Endothelial cell of umbilical vein (primary cell): ENCODE measurements around the gene LRP1B. TPM values are rescaled to one million over a fixed set of nuclear protein-coding genes. Genes with fewer than 3 reads are reported as not detected.

Experiments used
- BruUV-seq: library from RNA; stranded (reverse); fragments of 400-500 nt; replicated peaks from 2 replicates; lab custom pipeline; 2021; lab: Mats Ljungman, UMichigan
- CTCF ChIA-PET: fragments of 300-600, 350-600 bp; sonication (Branson Sonifier 250); formaldehyde crosslinking; loops from one replicate; lab custom pipeline; 2021; ENCODE audit warnings: antibody characterized with exemption, inconsistent platforms; lab: Charles Lee
- POLR2A ChIA-PET: fragments of 300-600, 350-600 bp; sonication (Branson Sonifier 250); formaldehyde crosslinking; loops from one replicate; lab custom pipeline; 2021; ENCODE audit warnings: antibody characterized with exemption, inconsistent platforms; lab: Charles Lee
- DNase-seq: peaks from one replicate; pipeline ENCODE4 v3.0.0-alpha.2; 2011; ENCODE audit warnings: low read depth, low spot score
- FAIRE-seq: peaks from 2 replicates; lab custom pipeline; 2011; peaks lifted over from hg19 to GRCh38; lab: Jason Lieb, UNC
- H2AFZ ChIP-seq: 2 replicates; pipeline ENCODE4 v1.6.0; 2012; ENCODE audit warnings: low read depth, low read length, control low read depth, inconsistent platforms
- H3K27ac ChIP-seq: 2 replicates; pipeline ENCODE4 v1.5.1; 2011; ENCODE audit warnings: low read depth, mild to moderate bottlenecking, control low read depth, low read length, moderate library complexity; ENCODE audit not compliant: insufficient read depth
- H3K27me3 ChIP-seq, 2 experiments: 2 replicates each; pipeline versions ENCODE4 v1.6.0 to v1.6.1; 2011; ENCODE audit warnings: low read length in 2 of 2, mixed read lengths in 1 of 2; ENCODE audit not compliant: control insufficient read depth in 2 of 2, insufficient read depth in 2 of 2
- H3K36me3 ChIP-seq, 2 experiments: 2 replicates in 1 of 2; 3 replicates in 1 of 2; pipeline ENCODE4 v1.5.1; 2011; ENCODE audit warnings: low read length in 2 of 2, mild to moderate bottlenecking in 1 of 2, moderate library complexity in 1 of 2; ENCODE audit not compliant: control insufficient read depth in 2 of 2, insufficient read depth in 2 of 2; ENCODE audit errors: extremely low read depth in 1 of 2
- H3K4me1 ChIP-seq: 3 replicates; pipeline ENCODE4 v1.5.1; 2011; ENCODE audit warnings: mild to moderate bottlenecking, low read length; ENCODE audit not compliant: control insufficient read depth, insufficient read depth; ENCODE audit errors: extremely low read depth
- H3K4me2 ChIP-seq: 2 replicates; pipeline ENCODE4 v1.6.1; 2011; ENCODE audit warnings: low read length, control low read depth, mixed read lengths; ENCODE audit not compliant: insufficient read depth
- H3K4me3 ChIP-seq, 3 experiments: fragments of 200-600 bp in 1 of 3; sonication (generic), shearing (Covaris generic) in 1 of 3; replicated peaks in 1 of 3; 2 replicates each; pipeline ENCODE4 v1.5.1; 2011 to 2016; ENCODE audit warnings: control low read depth in 3 of 3, low read length in 3 of 3, mild to moderate bottlenecking in 2 of 3, inconsistent platforms in 1 of 3, low read depth in 1 of 3, moderate library complexity in 1 of 3; ENCODE audit not compliant: insufficient read depth in 1 of 3
- H3K79me2 ChIP-seq: 2 replicates; pipeline ENCODE4 v1.6.0; 2012; ENCODE audit warnings: low read length, inconsistent platforms; ENCODE audit not compliant: control insufficient read depth, insufficient read depth
- H3K9ac ChIP-seq: replicated peaks from 2 replicates; pipeline ENCODE3; 2011; ENCODE audit warnings: low read length, control low read depth; ENCODE audit not compliant: insufficient read depth; ENCODE audit errors: extremely low read depth
- H3K9me1 ChIP-seq: replicated peaks from 3 replicates; pipeline ENCODE4 v1.6.0; 2011; ENCODE audit warnings: mild to moderate bottlenecking, low read length; ENCODE audit not compliant: control insufficient read depth, insufficient read depth; ENCODE audit errors: extremely low read depth
- H3K9me3 ChIP-seq: replicated peaks from 2 replicates; pipeline ENCODE4 v1.5.1; 2012; ENCODE audit warnings: low read length, inconsistent platforms; ENCODE audit not compliant: control insufficient read depth, insufficient read depth
- H4K20me1 ChIP-seq: replicated peaks from 2 replicates; pipeline ENCODE3; 2011; ENCODE audit warnings: mild to moderate bottlenecking, low read length; ENCODE audit not compliant: control insufficient read depth, insufficient read depth; ENCODE audit errors: extremely low read depth
- EZH2 ChIP-seq: IDR thresholded peaks from 2 replicates; pipeline ENCODE4 v1.6.1; 2012; ENCODE audit warnings: borderline replicate concordance, low read depth, mild to moderate bottlenecking, moderate library complexity, low read length, inconsistent platforms; ENCODE audit not compliant: severe bottlenecking
- FOS ChIP-seq: IDR thresholded peaks from 2 replicates; pipeline ENCODE4 v1.6.1; 2011; ENCODE audit warnings: mild to moderate bottlenecking, low read length, moderate library complexity, borderline replicate concordance; ENCODE audit not compliant: insufficient read depth
- GATA2 ChIP-seq: IDR thresholded peaks from 2 replicates; pipeline ENCODE4 v1.7.0; 2011; ENCODE audit warnings: low read depth, mild to moderate bottlenecking, moderate library complexity, mixed read lengths, low read length; ENCODE audit not compliant: insufficient read length, insufficient read depth
- JUN ChIP-seq: IDR thresholded peaks from 2 replicates; pipeline ENCODE4 v1.6.1; 2011; ENCODE audit warnings: borderline replicate concordance, low read depth; ENCODE audit not compliant: insufficient read length, insufficient read depth
- MYC ChIP-seq: IDR thresholded peaks from one replicate; pipeline ENCODE4 v1.6.1; 2011; ENCODE audit warnings: mild to moderate bottlenecking, low read depth, low read length
- POLR2A ChIP-seq: IDR thresholded peaks from 2 replicates; pipeline ENCODE4 v1.6.1; 2012; ENCODE audit warnings: low read depth, mild to moderate bottlenecking, control low read depth, low read length
- POLR2AphosphoS5 ChIP-seq: IDR thresholded peaks from 2 replicates; pipeline ENCODE4 v1.6.1; 2012; ENCODE audit warnings: low read depth, mild to moderate bottlenecking, control low read depth, low read length, moderate library complexity; ENCODE audit not compliant: insufficient read depth
- dilution Hi-C: fragments of 300-500 bp; cut with MboI; formaldehyde crosslinking; loops from one replicate; pipeline ENCODE4 v1.15.0; 2019; ENCODE audit warnings: low sequenced_read_pairs; ENCODE audit not compliant: extremely low pct_ligation_motif_present
- intact Hi-C: fragments of 100-400 bp; cut with micrococcal nuclease; formaldehyde crosslinking; loops from one replicate; pipeline ENCODE4 v1.10.0; 2022
- polyA plus RNA-seq, 4 experiments: library from polyadenylated mRNA; depleted of rRNA in 3 of 4; stranded (reverse) in 3 of 4; unstranded in 1 of 4; fragments of >200 nt; gene quantifications; 2 replicates each; pipeline versions ENCODE4 v1.2.1 to v1.2.3, GENCODE V29; 2011 to 2012; ENCODE audit warnings: missing spikeins in 1 of 4
- total RNA-seq: library from RNA; stranded (reverse); gene quantifications from 2 replicates; pipeline ENCODE4 v1.2.3, GENCODE V29; 2021
- TF ChIP-seq, protein P1 (sequence below), 2 donors: IDR thresholded peaks; 1 replicate in 1 of 2; 2 replicates in 1 of 2; pipeline ENCODE4 v1.5.1; 2011; ENCODE audit warnings: low read length in 2 of 2, mild to moderate bottlenecking in 2 of 2, moderate library complexity in 2 of 2, control low read depth in 1 of 2, inconsistent platforms in 1 of 2, low read depth in 1 of 2; ENCODE audit not compliant: insufficient read depth in 1 of 2; ENCODE audit errors: extremely low read depth in 1 of 2
- TF ChIP-seq, protein P2 (sequence below): IDR thresholded peaks from 2 replicates; pipeline ENCODE4 v1.6.1; 2011; ENCODE audit not compliant: insufficient read depth, insufficient read length

Gene LRP1B
- total and polyA plus RNA-seq, 2 donors (not counting 3 experiments of a cell fraction or from before 2014, with no cell fraction given) = 0.03 to 0.07 TPM

DNA sequence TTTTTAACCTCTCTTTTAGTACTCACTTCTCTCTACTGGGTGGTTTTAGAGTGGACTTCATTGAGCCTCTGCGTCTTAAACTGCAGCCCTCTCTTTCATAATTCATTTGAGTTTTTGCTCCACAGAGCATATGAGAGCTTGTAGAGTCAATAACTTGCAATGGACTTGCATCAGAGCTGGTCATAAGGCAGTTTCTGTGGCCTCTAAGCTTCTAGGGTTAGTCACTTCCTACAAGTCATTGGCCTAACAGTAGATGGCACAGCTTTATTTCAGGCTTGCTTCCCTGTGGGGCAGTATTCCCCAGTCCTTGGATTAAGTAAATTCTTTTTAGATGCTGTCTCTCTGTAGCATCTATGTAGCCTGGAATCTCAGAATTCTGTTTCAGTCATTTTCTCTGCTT, 1435.7 kb downstream of the LRP1B start:
- no peak overlapping the region for H3K4me3 ChIP-seq
- DNase-seq (peak; percentile 40), FAIRE-seq (peak; percentile 63)
- no peaks in the 10 kb centered on the region for H3K4me1 ChIP-seq
- no peak overlapping the region for H3K27ac ChIP-seq
- ChIA-PET POLR2A (no interaction called here), CTCF (interaction anchor here (0.6 to 1.3 kb wide), 6 partner anchors 9 to 169 kb away, joined by 3 to 5 read pairs (median 4); no protein-coding TSS in a partner anchor)
- no peak overlapping the region for H3K9ac ChIP-seq
- H3K9me3 ChIP-seq = no peaks in the 10 kb centered on the region
- no peaks in the 10 kb centered on the region for H3K36me3 ChIP-seq
- H4K20me1 ChIP-seq = no peaks in the 10 kb centered on the region
- H3K27me3 ChIP-seq = no peaks in the 10 kb centered on the region
- TF ChIP-seq, protein P1, sequence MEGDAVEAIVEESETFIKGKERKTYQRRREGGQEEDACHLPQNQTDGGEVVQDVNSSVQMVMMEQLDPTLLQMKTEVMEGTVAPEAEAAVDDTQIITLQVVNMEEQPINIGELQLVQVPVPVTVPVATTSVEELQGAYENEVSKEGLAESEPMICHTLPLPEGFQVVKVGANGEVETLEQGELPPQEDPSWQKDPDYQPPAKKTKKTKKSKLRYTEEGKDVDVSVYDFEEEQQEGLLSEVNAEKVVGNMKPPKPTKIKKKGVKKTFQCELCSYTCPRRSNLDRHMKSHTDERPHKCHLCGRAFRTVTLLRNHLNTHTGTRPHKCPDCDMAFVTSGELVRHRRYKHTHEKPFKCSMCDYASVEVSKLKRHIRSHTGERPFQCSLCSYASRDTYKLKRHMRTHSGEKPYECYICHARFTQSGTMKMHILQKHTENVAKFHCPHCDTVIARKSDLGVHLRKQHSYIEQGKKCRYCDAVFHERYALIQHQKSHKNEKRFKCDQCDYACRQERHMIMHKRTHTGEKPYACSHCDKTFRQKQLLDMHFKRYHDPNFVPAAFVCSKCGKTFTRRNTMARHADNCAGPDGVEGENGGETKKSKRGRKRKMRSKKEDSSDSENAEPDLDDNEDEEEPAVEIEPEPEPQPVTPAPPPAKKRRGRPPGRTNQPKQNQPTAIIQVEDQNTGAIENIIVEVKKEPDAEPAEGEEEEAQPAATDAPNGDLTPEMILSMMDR (IDR thresholded peaks at IDR 0.05; ENCODE audit: extremely low read depth in 1 of 2, insufficient read depth in 1 of 2, low read depth in 1 of 2, low read length in 2 of 2) = no peak
- peak; percentile 18 for TF ChIP-seq FOS
- H3K4me2 ChIP-seq = no peak overlapping the region
- intact Hi-C loops = no loop called here
- peak overlapping the region; percentile 23 for H2AFZ ChIP-seq
- H3K79me2 ChIP-seq = no peaks in the 10 kb centered on the region
- dilution Hi-C loops = no loop called here
- H3K9me1 ChIP-seq = no peaks in the 10 kb centered on the region
- BruUV-seq = no TSS peak

DNA sequence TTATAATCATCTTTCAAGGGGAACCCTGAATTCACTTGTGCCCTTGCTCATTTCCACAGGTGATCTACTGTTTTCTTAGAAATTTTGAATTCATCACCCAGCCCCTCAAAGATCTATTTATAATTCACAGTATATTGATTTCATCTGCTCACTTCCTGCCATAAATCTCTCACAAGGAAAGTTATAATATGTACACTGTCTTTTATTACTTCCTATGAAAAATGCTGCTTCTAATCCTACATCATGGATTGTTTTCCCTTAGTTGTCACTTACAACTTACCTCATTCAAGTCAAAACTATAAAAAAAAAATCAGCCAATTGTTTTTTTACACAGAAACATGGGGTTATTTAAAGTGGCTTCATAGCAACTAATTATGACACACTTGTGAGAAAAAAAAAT, 1443.0 kb downstream of the LRP1B start:
- H2AFZ ChIP-seq = no peak overlapping the region
- H3K9me3 ChIP-seq = no peaks in the 10 kb centered on the region
- no TSS peak for BruUV-seq
- POLR2A ChIA-PET = no interaction called here
- no peak for TF ChIP-seq FOS
- TF ChIP-seq POLR2A = no peak
- no peak for TF ChIP-seq MYC
- TF ChIP-seq, protein P2, sequence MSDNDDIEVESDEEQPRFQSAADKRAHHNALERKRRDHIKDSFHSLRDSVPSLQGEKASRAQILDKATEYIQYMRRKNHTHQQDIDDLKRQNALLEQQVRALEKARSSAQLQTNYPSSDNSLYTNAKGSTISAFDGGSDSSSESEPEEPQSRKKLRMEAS = no peak
- TF ChIP-seq GATA2 = no peak
- no peak for TF ChIP-seq POLR2AphosphoS5
- TF ChIP-seq JUN = no peak
- no peak for TF ChIP-seq EZH2
- TF ChIP-seq, protein P1 (IDR thresholded peaks at IDR 0.05; ENCODE audit: extremely low read depth in 1 of 2, insufficient read depth in 1 of 2, low read depth in 1 of 2, low read length in 2 of 2) = no peak
- no peaks in the 10 kb centered on the region for H3K4me1 ChIP-seq
- no peaks in the 10 kb centered on the region for H3K36me3 ChIP-seq
- DNase-seq (no peak), FAIRE-seq (no peak)
- intact Hi-C loops (no loop called here), dilution Hi-C loops (no loop called here)
- no peaks in the 10 kb centered on the region for H3K79me2 ChIP-seq
- H3K27ac ChIP-seq = no peak overlapping the region
- H3K4me3 ChIP-seq = no peak overlapping the region
- H3K9me1 ChIP-seq = no peaks in the 10 kb centered on the region
- H3K9ac ChIP-seq = no peak overlapping the region
- CTCF ChIA-PET = no interaction called here
- no peaks in the 10 kb centered on the region for H4K20me1 ChIP-seq
- no peaks in the 10 kb centered on the region for H3K27me3 ChIP-seq
- H3K4me2 ChIP-seq = no peak overlapping the region
